Activated CD8-positive, alpha-beta memory T cell treated with anti-CD3 and anti-CD28 coated beads for 1 hour (primary cell): ENCODE data around the gene DNAJC19.
"Not testable (repeated sequence)": the region's sequence is repeated elsewhere in the genome, so short reads cannot be mapped to it uniquely, and the experiment has no call there.

Experiments used
- DNase-seq, 2 donors: peaks; one replicate each; pipeline ENCODE4 v3.0.0-alpha.2; 2020; ENCODE audit warnings: low read depth in 1 of 2; ENCODE audit errors: extremely low read depth in 1 of 2

DNAJC19 gene

DNA sequence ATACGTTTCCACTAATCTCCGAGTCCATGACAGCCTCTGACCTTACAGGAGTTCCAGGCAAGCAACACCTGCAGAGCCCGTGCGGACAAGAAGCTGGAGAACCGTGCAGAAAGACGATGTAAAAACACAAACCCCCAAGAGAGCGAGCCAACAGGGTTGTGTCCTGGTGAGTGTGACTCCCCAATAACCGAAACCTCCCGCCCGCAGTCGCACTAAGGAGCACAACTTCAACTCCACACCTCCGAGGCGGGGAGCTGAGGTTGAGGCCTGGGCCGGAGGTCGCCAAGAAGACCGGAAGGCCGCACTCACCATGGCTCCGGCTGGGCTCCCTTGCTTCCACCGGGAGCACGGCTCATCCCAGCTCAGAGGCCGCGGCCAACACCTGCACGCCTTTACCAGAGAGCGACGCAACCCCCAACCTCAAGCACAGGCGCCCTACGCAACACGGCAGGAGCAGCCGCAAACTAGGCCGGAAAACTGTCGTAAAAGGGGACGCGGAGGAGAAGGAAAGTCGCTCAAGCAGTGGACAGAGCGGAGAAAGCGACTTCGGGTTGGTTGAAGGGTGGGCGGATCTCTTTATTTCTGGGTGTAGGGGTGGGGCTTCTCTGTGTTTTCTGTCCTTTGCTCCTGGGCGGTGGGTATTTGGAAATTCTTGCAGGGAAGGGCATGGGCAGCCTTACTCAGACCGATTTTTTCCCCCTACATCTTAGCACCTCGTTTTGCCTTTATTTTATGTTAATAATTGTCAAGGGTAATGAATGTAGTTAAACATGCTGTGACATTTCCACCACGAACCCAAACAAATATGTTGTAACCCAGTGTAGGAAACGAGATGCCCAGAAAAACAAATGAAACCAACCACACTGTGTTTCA is at the start of gene DNAJC19:
TSS of gene DNAJC19 (minus strand) at position 446 of the 873 bp plus-strand sequence. CDS start at position 312, 134 bp downstream.
- peak; percentile 69 to 75 for DNase-seq

DNA sequence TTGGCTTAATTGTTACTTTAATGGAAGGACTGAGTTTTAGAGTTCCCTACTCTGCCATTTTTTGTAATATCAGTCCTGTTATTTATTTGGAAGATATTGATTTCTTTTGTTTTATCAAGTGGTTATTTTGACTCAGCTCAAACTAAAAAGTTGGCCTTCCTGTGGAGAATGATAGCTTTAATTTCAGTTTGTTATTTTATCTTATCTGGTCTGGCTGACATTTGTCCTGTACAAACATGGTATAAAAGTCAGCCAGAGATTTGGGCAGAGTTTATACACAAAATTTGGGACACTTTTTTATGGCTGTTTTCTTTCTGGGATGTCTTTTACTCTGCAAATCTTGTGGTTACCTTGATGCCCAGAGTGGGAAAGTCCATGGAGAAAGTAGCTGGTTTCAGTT is 41.4 kb upstream of the DNAJC19 start:
- no peak for DNase-seq

DNA sequence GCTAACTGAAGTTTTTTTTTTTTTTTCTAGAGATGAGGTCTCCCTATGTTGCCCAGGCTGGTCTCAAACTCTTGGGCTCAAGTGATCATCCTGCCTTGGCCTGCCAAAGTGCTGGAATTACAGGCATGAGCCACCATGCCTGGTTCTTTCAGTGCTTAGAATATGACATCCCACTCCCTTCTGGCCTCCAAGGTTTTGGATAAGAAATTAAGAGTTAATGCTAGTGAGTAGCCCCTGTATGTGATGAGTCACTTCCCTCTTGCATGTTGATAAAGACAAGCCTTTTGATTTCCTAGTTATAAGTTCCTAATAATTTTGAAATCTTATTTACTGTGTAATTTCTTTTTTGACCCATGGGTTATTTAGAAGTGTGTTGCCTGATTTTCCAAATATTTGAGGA is 35.7 kb upstream of the DNAJC19 start:
- DNase-seq: no peak

DNA sequence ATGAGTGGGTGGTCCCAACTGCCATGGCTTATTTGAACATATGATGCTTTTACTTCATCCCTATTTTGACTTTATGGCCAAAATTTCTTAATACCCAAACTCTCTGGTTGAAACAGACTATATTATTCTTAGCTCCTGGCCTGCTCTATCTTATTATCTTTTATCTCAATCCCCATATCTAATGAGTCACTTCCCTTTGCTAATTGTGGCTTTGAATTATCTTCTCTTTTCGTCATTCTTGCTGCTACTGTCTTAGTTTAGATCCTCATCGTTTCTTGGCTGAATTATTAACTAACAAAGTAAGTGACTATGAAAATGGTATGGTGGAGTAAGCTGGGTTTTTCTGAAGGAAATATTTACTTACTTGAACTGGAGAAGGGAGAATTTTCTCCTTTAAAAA is 28.2 kb upstream of the DNAJC19 start:
- no peak for DNase-seq

DNA sequence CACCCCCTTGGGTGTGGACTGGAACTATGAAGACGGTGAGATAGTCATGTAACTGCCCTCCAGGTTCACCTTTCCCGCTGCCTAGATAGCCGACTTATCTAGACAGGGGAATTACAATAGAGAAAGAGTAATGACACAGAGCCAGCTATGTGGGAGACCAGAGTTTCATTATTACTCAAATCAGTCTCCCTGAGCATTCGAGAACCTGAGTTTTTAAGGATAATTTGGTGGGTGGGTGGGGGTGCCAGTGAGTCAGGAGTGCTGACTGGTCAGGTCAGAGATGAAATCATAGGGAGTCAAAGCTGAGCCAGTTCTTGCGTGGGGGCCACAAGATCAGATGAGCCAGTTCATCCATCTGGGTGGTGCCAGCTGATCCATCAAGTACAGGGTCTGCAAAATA is 19.7 kb upstream of the DNAJC19 start:
- DNase-seq: no peak

DNA sequence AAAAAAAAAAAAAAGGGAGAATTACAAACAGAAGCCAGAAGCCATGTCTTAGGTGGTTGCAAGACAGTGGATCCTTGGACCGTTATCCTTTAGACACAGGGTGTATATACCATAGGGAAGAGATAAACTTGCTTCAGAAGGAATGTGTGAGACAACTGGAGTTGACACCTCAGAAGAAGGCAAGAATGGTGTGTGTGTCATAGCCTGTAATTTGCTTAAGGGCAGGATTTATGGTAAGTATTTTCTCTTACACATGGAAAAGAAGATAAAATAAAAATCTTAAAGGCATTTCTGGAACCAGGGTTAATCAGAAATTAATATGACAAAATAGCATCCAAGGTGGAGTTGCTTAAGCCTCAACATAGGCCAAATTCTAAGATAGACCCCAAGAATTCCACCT is 19.3 kb upstream of the DNAJC19 start:
- no peak for DNase-seq

DNA sequence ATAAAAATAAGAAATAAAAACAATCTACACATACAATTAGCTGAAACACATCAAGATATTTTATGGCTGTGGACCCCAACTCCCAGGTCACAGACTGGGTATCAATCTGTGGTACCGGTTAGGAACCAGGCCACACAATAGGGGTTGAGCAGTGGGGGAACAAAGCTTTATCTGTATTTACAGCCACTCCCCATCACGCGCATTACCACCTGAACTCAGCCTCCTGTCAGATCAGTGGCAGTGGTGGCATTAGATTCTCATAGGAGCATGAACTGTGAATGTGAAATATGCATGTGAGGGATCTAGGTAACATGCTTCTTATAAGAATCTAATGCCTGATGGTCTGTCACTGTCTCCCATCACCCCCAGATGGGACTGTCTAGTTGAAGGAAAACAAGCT is 17.7 kb upstream of the DNAJC19 start:
- no peak for DNase-seq

DNA sequence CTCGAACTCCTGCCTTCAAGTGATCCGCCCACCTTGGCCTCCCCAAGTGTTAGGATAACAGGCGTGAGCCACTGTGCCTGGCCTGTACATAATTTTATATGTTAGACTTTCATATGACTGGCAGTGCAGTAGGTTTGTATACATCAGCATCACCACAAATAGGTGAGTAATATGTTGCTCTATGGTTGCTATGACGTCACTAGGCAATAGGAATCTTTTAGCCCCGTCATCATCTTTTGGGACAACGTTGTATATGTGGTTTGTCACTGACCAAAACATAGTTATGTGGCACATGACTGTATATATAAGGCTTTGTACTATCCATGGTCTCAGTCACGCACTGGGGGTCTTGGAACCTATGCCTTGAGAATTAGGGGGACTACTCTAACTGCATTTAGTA is 17.0 kb upstream of the DNAJC19 start:
- DNase-seq: no peak

DNA sequence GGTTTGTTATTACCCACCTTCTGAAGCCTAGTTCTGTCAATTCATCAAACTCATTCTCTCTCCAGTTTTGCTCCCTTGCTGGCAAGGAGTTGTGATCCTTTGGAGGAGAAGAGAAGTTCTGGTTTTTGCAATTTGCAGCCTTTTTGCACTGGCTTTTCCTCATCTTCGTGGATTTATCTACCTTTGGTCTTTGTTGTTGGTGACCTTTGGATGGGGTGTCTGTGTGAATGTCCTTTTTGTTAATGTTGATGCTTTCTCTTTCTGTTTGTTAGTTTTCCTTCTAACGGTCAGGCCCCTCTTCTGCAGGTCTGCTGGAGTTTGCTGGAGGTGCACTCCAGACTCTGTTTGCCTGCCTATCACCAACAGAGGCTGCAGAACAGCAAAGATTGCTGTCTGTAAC is 13.9 kb upstream of the DNAJC19 start:
- not testable (repeated sequence) for DNase-seq

DNA sequence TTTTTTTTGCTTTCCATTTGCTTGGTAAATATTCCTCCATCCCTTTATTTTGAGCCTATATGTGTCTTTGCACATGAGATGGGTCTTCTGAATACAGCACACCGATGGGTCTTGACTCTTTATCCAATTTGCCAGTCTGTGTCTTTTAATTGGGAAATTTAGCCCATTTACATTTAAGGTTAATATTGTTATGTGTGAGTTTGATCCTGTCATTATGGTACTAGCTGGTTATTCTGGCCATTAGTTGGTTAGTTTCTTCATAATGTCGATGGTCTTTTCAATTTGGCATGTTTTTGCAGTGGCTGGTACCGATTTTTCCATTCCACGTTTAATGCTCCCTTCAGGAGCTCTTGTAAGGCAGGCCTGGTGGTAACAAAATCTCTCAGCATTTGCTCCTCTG is 12.8 kb upstream of the DNAJC19 start:
- not testable (repeated sequence) for DNase-seq

DNA sequence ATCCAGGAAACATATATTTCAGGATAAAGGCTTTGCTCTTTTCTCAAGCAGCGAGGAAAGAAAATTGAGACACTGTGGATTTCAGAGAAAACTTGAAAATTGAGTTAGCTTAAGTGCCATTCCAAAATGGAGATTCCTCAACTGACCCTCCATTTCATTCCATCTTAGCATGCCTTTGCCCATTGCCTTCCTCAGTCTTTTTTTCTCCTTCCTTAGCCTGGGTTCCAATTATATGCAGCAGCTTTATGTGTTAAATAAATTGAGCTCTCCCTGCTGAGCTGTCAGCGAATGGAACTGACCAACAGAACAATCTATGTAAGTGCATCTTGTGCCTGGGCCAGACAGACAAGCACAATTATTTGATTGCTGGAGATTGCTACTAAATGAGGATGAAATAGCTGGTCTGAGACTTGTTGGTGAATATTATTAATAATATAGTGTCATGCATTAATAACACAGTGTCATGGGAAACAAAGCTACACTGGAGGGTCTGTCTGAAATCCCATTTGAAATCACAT is 6.9 kb upstream of the DNAJC19 start:
- DNase-seq: no peak

DNA sequence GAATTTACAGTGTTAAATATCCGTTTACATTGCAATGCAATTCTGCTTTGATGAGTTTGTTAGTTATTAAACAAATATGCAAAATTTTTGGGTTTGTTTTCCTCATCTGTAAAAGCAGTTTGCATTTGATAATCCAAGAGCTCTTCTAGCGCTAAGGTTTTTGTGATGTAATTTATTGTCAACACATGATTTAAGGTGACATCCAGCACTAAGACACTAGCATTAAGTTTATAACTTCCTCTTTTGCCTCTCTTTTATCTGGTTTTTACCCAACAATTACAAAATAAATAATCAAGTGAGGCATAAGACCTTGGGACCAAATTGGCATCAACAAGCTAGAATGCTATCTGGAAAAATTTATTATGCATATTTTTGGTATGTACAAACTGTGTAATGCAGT is 969 bp upstream of the DNAJC19 start:
- no peak for DNase-seq

DNA sequence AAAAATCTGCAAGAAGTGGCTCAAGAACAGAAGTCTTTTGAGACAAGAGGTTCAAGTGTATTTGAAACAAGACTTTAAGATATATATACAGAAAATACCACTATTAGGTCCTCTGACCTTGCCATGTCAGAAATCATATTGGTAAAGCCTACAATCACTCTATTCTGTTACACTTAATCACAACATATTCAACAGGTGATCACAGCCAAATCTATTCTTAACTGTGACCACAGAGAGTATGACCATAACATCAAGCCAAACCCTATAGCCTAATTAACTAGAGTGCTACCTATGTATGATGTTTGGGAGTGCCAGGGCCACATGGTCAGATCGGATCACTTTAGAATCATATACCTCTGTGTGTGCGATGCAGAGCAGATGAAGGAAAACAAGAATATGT is 2.2 kb downstream of the DNAJC19 start:
- DNase-seq: no peak

DNA sequence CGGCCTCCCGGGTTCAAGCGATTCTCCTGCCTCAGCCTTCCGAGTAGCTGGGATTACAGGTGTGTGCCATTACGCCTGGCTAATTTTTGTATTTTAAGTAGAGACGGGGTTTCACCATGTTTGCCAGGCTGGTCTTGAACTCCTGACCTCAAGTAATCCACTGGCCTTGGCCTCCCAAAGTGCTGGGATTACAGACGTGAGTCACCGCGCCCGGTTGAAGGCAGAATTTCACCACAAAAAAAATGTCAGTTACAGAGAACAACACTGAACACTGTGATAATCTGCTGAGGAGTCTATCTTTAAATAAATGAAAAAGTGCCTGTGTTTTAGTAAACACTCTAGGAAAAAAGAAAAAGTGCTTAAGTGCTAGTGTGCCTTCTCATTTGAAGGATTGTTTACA is 3.2 kb downstream of the DNAJC19 start:
- not testable (repeated sequence) for DNase-seq

DNA sequence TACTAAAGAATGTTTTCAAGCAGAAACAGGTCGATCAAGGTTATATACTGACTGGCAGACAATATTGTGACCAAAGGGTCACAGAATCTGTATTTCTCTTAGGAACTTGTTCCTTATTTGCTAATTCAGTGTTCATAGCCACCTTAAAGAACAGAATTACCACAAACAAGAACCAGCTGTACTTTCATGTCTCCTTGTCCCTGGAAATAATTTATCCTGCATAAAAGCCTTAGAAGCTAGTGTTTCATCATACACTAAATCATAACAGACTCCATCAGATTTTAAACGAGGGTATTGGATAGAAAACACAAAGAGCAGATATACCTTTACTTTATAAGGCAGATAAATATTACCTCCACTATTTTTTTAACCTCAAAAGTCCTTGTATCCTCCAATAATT is 6.4 kb downstream of the DNAJC19 start:
- DNase-seq: no peak

DNA sequence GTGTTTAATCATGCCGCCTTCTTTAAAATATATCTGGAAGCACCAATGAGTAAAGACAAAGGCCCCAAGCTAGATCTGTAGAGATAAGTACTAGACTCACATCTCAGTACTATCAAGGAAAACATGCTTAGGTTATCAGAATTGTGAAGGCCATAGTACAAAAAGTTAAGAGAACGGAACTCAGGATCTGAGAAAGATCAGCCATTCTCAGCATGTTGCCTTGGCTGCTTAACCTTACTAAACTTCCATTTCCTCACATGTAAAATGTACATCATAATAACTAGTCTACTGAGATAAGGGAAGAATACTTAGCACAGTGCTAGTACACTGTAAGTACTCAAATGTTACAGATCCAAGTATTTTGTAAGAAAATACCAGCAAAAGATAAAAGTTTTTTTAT is 7.6 kb downstream of the DNAJC19 start:
- no peak for DNase-seq

DNA sequence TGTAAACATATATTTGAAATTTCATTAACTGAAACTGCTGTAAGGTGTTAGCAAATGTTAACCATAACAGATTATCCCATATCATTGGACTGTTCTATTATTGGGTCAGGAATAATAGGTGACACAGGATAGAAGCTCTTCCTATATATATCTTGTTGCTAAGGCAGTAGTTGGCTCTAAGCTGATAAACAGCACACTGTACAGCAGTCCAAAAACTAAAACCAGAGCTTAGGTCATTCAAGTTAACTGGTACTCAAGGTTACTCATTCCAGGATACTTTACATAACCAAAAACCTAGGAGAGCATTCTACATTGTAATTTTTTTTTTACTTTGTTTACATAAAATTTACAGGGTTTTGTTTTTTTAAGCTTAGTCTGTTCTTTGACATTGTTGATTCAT is 8.9 kb downstream of the DNAJC19 start:
- DNase-seq: no peak

DNA sequence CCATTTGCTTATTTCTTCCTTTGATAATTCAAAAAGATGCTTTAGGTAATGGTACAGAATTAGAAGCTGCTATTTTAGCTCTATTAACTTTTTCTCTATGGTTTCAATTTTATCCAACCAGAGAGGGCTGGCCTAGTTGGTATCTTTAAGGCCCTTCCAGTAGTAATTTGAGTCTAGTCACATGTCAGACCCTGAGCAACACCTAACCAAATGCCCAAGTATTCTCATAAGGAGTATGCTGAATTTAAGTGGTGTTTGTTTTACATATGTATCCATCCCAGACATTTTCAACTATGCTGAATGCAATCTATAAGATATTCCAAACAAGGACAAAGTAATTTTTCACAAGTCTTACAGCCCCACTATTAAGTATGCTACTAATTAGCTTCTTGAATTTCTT is 9.6 kb downstream of the DNAJC19 start:
- DNase-seq: no peak

DNA sequence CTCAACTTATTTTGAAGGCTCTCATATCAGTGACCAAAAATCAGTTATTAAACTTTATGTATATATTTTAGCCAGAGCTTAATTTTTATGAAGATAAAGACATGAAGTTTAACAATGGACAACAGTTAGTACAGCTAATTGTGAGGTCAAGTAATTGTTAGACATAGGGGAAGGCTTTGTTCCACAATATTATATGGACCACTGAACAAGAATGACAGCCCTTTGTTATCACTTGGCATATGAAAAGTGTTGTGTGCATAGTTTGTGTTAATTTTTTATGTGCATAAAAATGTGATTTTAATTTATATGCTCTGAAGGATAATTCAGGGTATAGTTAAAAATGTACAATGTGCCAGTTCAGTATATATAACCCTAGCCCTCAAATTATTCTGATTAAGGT is 12.0 kb downstream of the DNAJC19 start:
- no peak for DNase-seq

DNA sequence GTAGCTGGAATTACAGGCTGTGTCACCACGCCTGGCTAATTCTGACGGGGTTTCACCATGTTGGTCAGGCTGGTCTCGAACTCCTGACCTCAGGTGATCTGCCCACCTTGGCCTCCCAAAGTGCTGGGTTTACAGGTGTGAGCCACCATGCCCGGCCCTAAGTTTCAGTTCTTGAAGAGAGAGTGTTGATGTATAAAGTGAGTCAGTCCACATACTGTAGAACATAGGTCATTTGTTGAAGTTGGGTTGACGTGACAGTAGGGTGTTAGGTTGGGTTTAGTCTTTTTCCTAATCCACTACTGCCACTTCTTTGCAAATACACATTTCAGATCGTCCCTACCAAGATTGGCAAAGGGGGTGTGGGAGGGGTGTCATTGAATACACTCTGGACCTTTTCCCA is 15.2 kb downstream of the DNAJC19 start:
- no peak for DNase-seq

DNA sequence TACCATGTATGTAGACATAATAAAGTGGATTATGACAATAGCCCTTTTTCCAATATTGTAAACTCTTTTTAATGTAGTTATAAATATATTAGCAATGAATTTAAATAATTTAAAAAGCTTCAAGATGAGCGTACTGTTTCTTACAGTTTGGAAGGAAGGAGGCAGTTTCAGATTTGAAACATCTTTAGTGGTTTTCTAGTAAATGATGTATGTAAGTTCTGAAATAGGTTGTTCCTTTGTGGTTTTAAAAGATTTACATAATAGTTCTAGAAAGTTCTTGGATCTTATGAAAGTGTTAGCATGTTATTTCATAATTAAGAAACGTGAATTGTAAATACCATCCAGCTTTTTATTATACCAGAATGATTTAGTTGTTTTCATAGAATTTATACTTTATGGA is 16.0 kb downstream of the DNAJC19 start:
- DNase-seq: no peak

DNA sequence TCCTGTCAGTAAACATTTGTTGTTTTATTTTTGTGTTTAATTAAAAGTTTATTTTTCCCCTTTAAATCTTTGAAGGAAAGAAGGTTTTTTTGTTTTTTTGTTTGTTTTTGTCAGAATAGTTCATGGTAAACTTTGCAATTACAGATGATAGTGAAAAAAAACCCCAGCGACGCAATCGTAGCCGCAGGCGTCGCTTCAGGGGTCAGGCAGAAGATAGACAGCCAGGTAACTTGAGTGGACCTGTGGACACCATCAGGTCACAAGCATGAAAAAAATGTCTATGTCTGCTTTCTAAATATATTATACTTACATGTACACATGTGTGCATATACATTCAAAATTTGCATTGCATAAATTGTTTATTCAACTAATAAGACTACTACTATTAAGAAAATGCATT is 18.6 kb downstream of the DNAJC19 start:
- DNase-seq: no peak

DNA sequence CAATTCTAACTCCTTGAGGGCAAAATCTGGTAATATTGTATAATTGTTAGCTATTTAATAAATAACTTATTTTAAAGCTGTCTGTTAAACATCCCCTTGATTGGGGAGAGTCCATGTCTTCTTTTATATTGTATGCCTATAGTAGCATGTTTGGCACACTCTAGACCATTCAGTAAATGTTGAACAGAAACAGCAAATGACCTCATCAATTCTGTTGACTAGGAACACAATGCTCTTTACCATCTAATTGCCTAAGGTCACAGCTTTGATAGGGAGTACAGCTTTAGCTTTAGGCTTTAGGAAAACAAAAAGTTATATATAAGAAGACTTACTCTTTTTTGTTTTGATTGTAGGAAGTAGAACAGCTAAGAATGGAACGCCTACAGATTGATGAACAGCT is 27.0 kb downstream of the DNAJC19 start:
- DNase-seq: no peak
